SK-N-SH (cell line): Measurements from ENCODE around the gene BRME1. TPM values are rescaled to one million over a fixed set of nuclear protein-coding genes. Genes with fewer than 3 reads are reported as not detected.

ENCODE experiments used
- CTCF ChIA-PET: fragments of 300-600, 350-600 bp; formaldehyde crosslinking; extraction: SDS; loops from one replicate; lab custom pipeline; 2021; lab: Yijun Ruan, JAX
- POLR2A ChIA-PET: fragments of 350-600 bp; sonication (Branson Sonifier 250); formaldehyde crosslinking; extraction: SDS; loops from one replicate; lab custom pipeline; 2020; ENCODE audit warnings: antibody characterized with exemption, inconsistent platforms; lab: Yijun Ruan, JAX
- DNase-seq: peaks from one replicate; pipeline ENCODE4 v3.0.0; 2012
- H2AFZ ChIP-seq: fragments of 200-600 bp; sonication (generic); 2 replicates; pipeline ENCODE4 v1.8.1; 2016; ENCODE audit warnings: antibody characterized with exemption, mild to moderate bottlenecking, low read depth
- H3F3A ChIP-seq: fragments of 200-600 bp; sonication (generic); replicated peaks from 2 replicates; pipeline ENCODE3; 2016; ENCODE audit warnings: antibody characterized with exemption, mild to moderate bottlenecking; ENCODE audit not compliant: insufficient read depth
- H3K27ac ChIP-seq, 2 experiments: fragments of 200-500 bp in 1 of 2; fragments of 200-600 bp in 1 of 2; sonication (Bioruptor generic) in 1 of 2; sonication (generic), shearing (Covaris generic) in 1 of 2; 2 replicates each; pipeline versions ENCODE4 v1.5.1 to v1.6.1; 2014 to 2016; ENCODE audit warnings: low read depth in 2 of 2, inconsistent platforms in 1 of 2, low read length in 1 of 2, mild to moderate bottlenecking in 1 of 2, mixed read lengths in 1 of 2
- H3K27me3 ChIP-seq: fragments of 200-600 bp; sonication (generic), shearing (Covaris generic); 2 replicates; pipeline ENCODE4 v1.6.1; 2016; ENCODE audit warnings: mixed run types; ENCODE audit not compliant: insufficient read depth
- H3K36me3 ChIP-seq, 2 experiments: fragments of 200-500 bp in 1 of 2; fragments of 200-600 bp in 1 of 2; sonication (Bioruptor generic) in 1 of 2; sonication (generic) in 1 of 2; replicated peaks in 1 of 2; 2 replicates each; pipeline versions ENCODE3 to v1.5.1; 2014 to 2016; ENCODE audit warnings: low read length in 1 of 2, mild to moderate bottlenecking in 1 of 2; ENCODE audit not compliant: insufficient read depth in 2 of 2, control insufficient read depth in 1 of 2
- H3K4me1 ChIP-seq, 2 experiments: fragments of 200-500 bp in 1 of 2; fragments of 200-600 bp in 1 of 2; sonication (Bioruptor generic) in 1 of 2; sonication (generic), shearing (Covaris generic) in 1 of 2; 2 replicates each; pipeline versions ENCODE4 v1.5.1 to v1.6.1; 2014 to 2016; ENCODE audit warnings: low read depth in 1 of 2, low read length in 1 of 2, mixed run types in 1 of 2; ENCODE audit not compliant: insufficient read depth in 2 of 2, control insufficient read depth in 1 of 2
- H3K4me2 ChIP-seq: fragments of 200-600 bp; sonication (generic), shearing (Covaris generic); 2 replicates; pipeline ENCODE4 v1.6.1; 2017; ENCODE audit warnings: mixed run types
- H3K4me3 ChIP-seq, 2 experiments: fragments of 200-500 bp in 1 of 2; fragments of 200-600 bp in 1 of 2; sonication (Bioruptor generic) in 1 of 2; sonication (generic), shearing (Covaris generic) in 1 of 2; 2 replicates each; pipeline versions ENCODE4 v1.5.1 to v1.8.1; 2014 to 2016; ENCODE audit warnings: low read depth in 2 of 2, inconsistent platforms in 1 of 2, low read length in 1 of 2, mild to moderate bottlenecking in 1 of 2, mixed read lengths in 1 of 2, moderate library complexity in 1 of 2
- H3K79me2 ChIP-seq: fragments of 200-600 bp; sonication (generic); 2 replicates; pipeline ENCODE4 v1.8.1; 2017; ENCODE audit warnings: mild to moderate bottlenecking; ENCODE audit not compliant: insufficient read depth
- H3K9ac ChIP-seq: fragments of 200-600 bp; sonication (generic); 2 replicates; pipeline ENCODE4 v1.6.1; 2017; ENCODE audit warnings: mixed run types
- H3K9me2 ChIP-seq: fragments of 200-600 bp; sonication (generic); 2 replicates; pipeline ENCODE4 v1.6.1; 2017; ENCODE audit warnings: mixed run types
- H3K9me3 ChIP-seq: fragments of 200-600 bp; sonication (generic); 2 replicates; pipeline ENCODE4 v1.6.1; 2017; ENCODE audit warnings: mixed run types, mild to moderate bottlenecking, moderate library complexity
- H4K20me1 ChIP-seq: fragments of 200-600 bp; sonication (generic); 2 replicates; pipeline ENCODE4 v1.6.1; 2017; ENCODE audit warnings: mild to moderate bottlenecking, mixed run types; ENCODE audit not compliant: insufficient read depth
- CHD2 ChIP-seq: fragments of 150-350 bp; IDR thresholded peaks from 2 replicates; pipeline ENCODE4 v1.6.1; 2018; ENCODE audit warnings: low read length; ENCODE audit not compliant: partially characterized antibody
- CTCF ChIP-seq: fragments of 200-600 bp; sonication (generic); IDR thresholded peaks from 2 replicates; pipeline ENCODE4 v1.6.1; 2017; ENCODE audit warnings: antibody characterized with exemption, mild to moderate bottlenecking, moderate library complexity
- EP300 ChIP-seq, 2 experiments: IDR thresholded peaks; 2 replicates each; pipeline versions ENCODE4 v1.4.0 to v1.6.1; 2012; ENCODE audit warnings: borderline replicate concordance in 1 of 2, low read depth in 1 of 2, low read length in 1 of 2
- EZH2phosphoT487 ChIP-seq: fragments of 200-600 bp; sonication (generic); IDR thresholded peaks from 2 replicates; pipeline ENCODE4 v1.6.1; 2017; ENCODE audit warnings: low read depth, mixed run types, mild to moderate bottlenecking, antibody characterized with exemption, moderate library complexity, borderline replicate concordance
- FOXJ3 ChIP-seq: sonication (generic); formaldehyde crosslinking; IDR thresholded peaks from 2 replicates; pipeline ENCODE4 v1.5.1; 2020; ENCODE audit warnings: mild to moderate bottlenecking, missing genetic modification reagents
- FOXM1 ChIP-seq: IDR thresholded peaks from 2 replicates; pipeline ENCODE4 v1.4.0; 2012; ENCODE audit warnings: low read depth, mild to moderate bottlenecking
- GABPA ChIP-seq: IDR thresholded peaks from 2 replicates; pipeline ENCODE4 v1.4.0; 2012; ENCODE audit warnings: low read depth, mild to moderate bottlenecking
- IRF3 ChIP-seq: fragments of 150-350 bp; IDR thresholded peaks from 2 replicates; pipeline ENCODE4 v1.6.1; 2016; ENCODE audit warnings: mild to moderate bottlenecking, low read depth, low read length
- JUND ChIP-seq: IDR thresholded peaks from 2 replicates; pipeline ENCODE4 v1.4.0; 2012
- MAX ChIP-seq: IDR thresholded peaks from 2 replicates; pipeline ENCODE4 v1.4.0; 2012; ENCODE audit warnings: low read depth
- MEF2A ChIP-seq: IDR thresholded peaks from 2 replicates; pipeline ENCODE4 v1.4.0; 2012; ENCODE audit warnings: low read depth, borderline replicate concordance
- NFIC ChIP-seq: IDR thresholded peaks from 2 replicates; pipeline ENCODE4 v1.4.0; 2012; ENCODE audit warnings: borderline replicate concordance
- PBX3 ChIP-seq: IDR thresholded peaks from 2 replicates; pipeline ENCODE4; 2012
- POLR2AphosphoS5 ChIP-seq: IDR thresholded peaks from 2 replicates; pipeline ENCODE4 v1.6.1; 2012; ENCODE audit warnings: low read depth, low read length
- RAD21 ChIP-seq: IDR thresholded peaks from 2 replicates; pipeline ENCODE4 v1.6.1; 2012; ENCODE audit warnings: mild to moderate bottlenecking, low read length
- SIN3A ChIP-seq: IDR thresholded peaks from 2 replicates; pipeline ENCODE4 v1.6.1; 2012; ENCODE audit warnings: low read depth, mild to moderate bottlenecking, low read length, moderate library complexity, borderline replicate concordance
- TAF1 ChIP-seq: IDR thresholded peaks from 2 replicates; pipeline ENCODE4 v1.6.1; 2012; ENCODE audit warnings: low read depth, mild to moderate bottlenecking, low read length, moderate library complexity, borderline replicate concordance
- USF1 ChIP-seq: IDR thresholded peaks from 2 replicates; pipeline ENCODE4 v1.4.0; 2012; ENCODE audit warnings: low read depth, borderline replicate concordance
- USF2 ChIP-seq: fragments of 150-350 bp; IDR thresholded peaks from 2 replicates; pipeline ENCODE4 v1.6.1; 2017; ENCODE audit warnings: antibody characterized with exemption, low read length, low read depth, borderline replicate concordance
- ZBTB33 ChIP-seq: IDR thresholded peaks from 2 replicates; pipeline ENCODE4 v1.4.0; 2012; ENCODE audit warnings: low read depth, borderline replicate concordance
- WGBS: methylation state at CpG from one replicate; pipeline ENCODE4 v1.1.6; 2017; ENCODE audit warnings: low lambda C conversion rate; 5-methylcytosine and 5-hydroxymethylcytosine counted together
- polyA plus RNA-seq, 3 experiments: library from polyadenylated mRNA; depleted of rRNA; stranded (reverse); fragments of >200 nt; gene quantifications; 2 replicates each; pipeline ENCODE4 v1.2.3, GENCODE V29; 2012

Gene BRME1
- polyA plus RNA-seq, 1 of the 3 experiments (the other 2 are of a cell fraction), result 1.5 TPM

- no peak for TF ChIP-seq USF2
- no peak for TF ChIP-seq GABPA
- no peak for TF ChIP-seq USF1
- TF ChIP-seq FOXM1, result no peak
- no peak for TF ChIP-seq PBX3
- TF ChIP-seq POLR2AphosphoS5, result no peak
- no peak for TF ChIP-seq FOXJ3 (CRISPR knock-in tag)
- TF ChIP-seq MEF2A, result no peak
- no peak for TF ChIP-seq NFIC
- TF ChIP-seq EZH2phosphoT487, result no peak
- TF ChIP-seq, all 33 proteins: peak for 0
- no peaks in the 10 kb centered on the region for H3K27me3 ChIP-seq
- no peaks in the 10 kb centered on the region for H4K20me1 ChIP-seq
- CTCF ChIA-PET, result interaction anchor here (0.6 to 2.0 kb wide), 2 partner anchors 15 to 184 kb away, joined by 3 to 6 read pairs; partner anchors contain the start of gene MISP3
- H3K27ac ChIP-seq, result no peak overlapping the region
- H3K79me2 ChIP-seq, result no peaks in the 10 kb centered on the region
- 81% methylated on average over 11 of the region's 16 CpGs for WGBS
- H3K4me2 ChIP-seq, result no peak overlapping the region
- H3K9ac ChIP-seq, result no peak overlapping the region
- no peaks in the 10 kb centered on the region for H3K9me3 ChIP-seq
- no peaks in the 10 kb centered on the region for H3K36me3 ChIP-seq
- H3K4me3 ChIP-seq, result no peak overlapping the region
- H2AFZ ChIP-seq, result no peak overlapping the region
- no peaks in the 10 kb centered on the region for H3K9me2 ChIP-seq
- no peak for DNase-seq
- H3K4me1 ChIP-seq, result peaks cover 0 to 5% of the 10 kb centered on the region in 2 experiments; a peak in 1 of 4 replicates
- POLR2A ChIA-PET, result no interaction called here
- H3F3A ChIP-seq, result no peaks in the 10 kb centered on the region
These were observed 17.6 kb downstream of the BRME1 start for GRCh38 chr19:13888281-13888680.

GRCh38 chr19:13887517-13887916 lies 18.4 kb downstream of the BRME1 start:
- Histone ChIP-seq H3K4me3 (no peak overlapping the region), H3K36me3 (no peaks in the 10 kb centered on the region), H3K4me2 (no peak overlapping the region), H3K9me3 (no peaks in the 10 kb centered on the region), H4K20me1 (no peaks in the 10 kb centered on the region), H3K79me2 (no peaks in the 10 kb centered on the region), H3K27ac (no peak overlapping the region), H3K9ac (no peak overlapping the region), H3F3A (no peaks in the 10 kb centered on the region), H3K4me1 (peaks cover 0 to 5% of the 10 kb centered on the region in 2 experiments; a peak in 1 of 4 replicates), H3K9me2 (no peaks in the 10 kb centered on the region), H2AFZ (no peak overlapping the region), H3K27me3 (no peaks in the 10 kb centered on the region)
- DNase-seq, result no peak
- CTCF ChIA-PET, result interaction anchor here (1.0 to 2.4 kb wide), 3 partner anchors 143 to 186 kb away, joined by 3 to 9 read pairs (median 4); no protein-coding TSS in a partner anchor
- 84% methylated on average over 5 of the region's 5 CpGs for WGBS
- POLR2A ChIA-PET, result no interaction called here
- TF ChIP-seq CHD2, result no peak
- no peak for TF ChIP-seq JUND
- TF ChIP-seq MAX, result no peak
- no peak for TF ChIP-seq EZH2phosphoT487
- TF ChIP-seq NFIC, result no peak
- no peak for TF ChIP-seq SIN3A
- no peak for TF ChIP-seq RAD21
- TF ChIP-seq CTCF, result no peak
- no peak for TF ChIP-seq IRF3
- TF ChIP-seq TAF1, result no peak
- no peak for TF ChIP-seq EP300 (IDR thresholded peaks at IDR 0.05; ENCODE audit: borderline replicate concordance in 1 of 2, low read depth in 1 of 2, low read length in 1 of 2)
- TF ChIP-seq ZBTB33, result no peak
